MV-4-11 (cell line): Measurements from ENCODE around the gene KCTD3.

ENCODE experiments used
- DNase-seq: peaks from one replicate; lab custom pipeline; 2025; lab: John Stamatoyannopoulos, UW

KCTD3 gene

GRCh38 chr1:215657047-215657446 is 89.9 kb downstream of the KCTD3 start:
- no peak for DNase-seq

- no peak for DNase-seq
These were observed 93.2 kb downstream of the KCTD3 start for GRCh38 chr1:215660259-215660658.

- DNase-seq: no peak
These were observed 93.9 kb downstream of the KCTD3 start for GRCh38 chr1:215661033-215661432.

- no peak for DNase-seq
These were observed 98.1 kb downstream of the KCTD3 start for GRCh38 chr1:215665215-215665614.

GRCh38 chr1:215667761-215668160 is 100.7 kb downstream of the KCTD3 start:
- no peak for DNase-seq

- DNase-seq: no peak
These were observed 102.8 kb downstream of the KCTD3 start for GRCh38 chr1:215669806-215670491.
